H9 (cell line): Measurements from ENCODE around the gene INSR. TPM values are rescaled to one million over a fixed set of nuclear protein-coding genes. Genes with fewer than 3 reads are reported as not detected.

Experiments used
- DNase-seq: peaks from one replicate; pipeline ENCODE4 v3.0.0-alpha.2; 2017
- H2AFZ ChIP-seq: one replicate; pipeline ENCODE4 v1.6.1; 2013; ENCODE audit warnings: mild to moderate bottlenecking, low read length, control low read depth, moderate library complexity
- H2AK5ac ChIP-seq: 2 replicates; pipeline ENCODE4 v1.6.1; 2013; ENCODE audit warnings: low read length, control low read depth, mixed read lengths; ENCODE audit not compliant: insufficient read length
- H2BK120ac ChIP-seq: one replicate; pipeline ENCODE4 v1.6.1; 2013; ENCODE audit warnings: low read depth, mild to moderate bottlenecking, low read length, control low read depth, inconsistent platforms; ENCODE audit not compliant: poor library complexity, severe bottlenecking
- H2BK12ac ChIP-seq: 2 replicates; pipeline ENCODE4 v1.6.1; 2013; ENCODE audit warnings: low read length, control low read depth, mixed read lengths, low read depth; ENCODE audit not compliant: insufficient read length
- H2BK15ac ChIP-seq: 2 replicates; pipeline ENCODE4 v1.6.1; 2013; ENCODE audit warnings: low read depth, low read length, control low read depth
- H2BK20ac ChIP-seq: one replicate; pipeline ENCODE4 v1.6.1; 2013; ENCODE audit warnings: low read depth, mild to moderate bottlenecking, low read length, control low read depth, inconsistent platforms; ENCODE audit not compliant: poor library complexity, severe bottlenecking
- H2BK5ac ChIP-seq: 2 replicates; pipeline ENCODE4 v1.6.1; 2013; ENCODE audit warnings: low read length, control low read depth, mixed read lengths; ENCODE audit not compliant: insufficient read length
- H3K14ac ChIP-seq: 2 replicates; pipeline ENCODE4 v1.6.1; 2013; ENCODE audit warnings: low read length, control low read depth; ENCODE audit not compliant: insufficient read depth
- H3K18ac ChIP-seq: 2 replicates; pipeline ENCODE4 v1.6.1; 2013; ENCODE audit warnings: low read depth, mild to moderate bottlenecking, mixed read lengths, low read length, control low read depth; ENCODE audit not compliant: insufficient read length
- H3K23ac ChIP-seq: 2 replicates; pipeline ENCODE4 v1.6.1; 2013; ENCODE audit warnings: low read length, control low read depth, mixed read lengths, low read depth; ENCODE audit not compliant: insufficient read length
- H3K23me2 ChIP-seq: 2 replicates; pipeline ENCODE4 v1.6.1; 2013; ENCODE audit warnings: low read depth, mild to moderate bottlenecking, mixed read lengths, low read length, control low read depth; ENCODE audit not compliant: insufficient read length, poor library complexity, severe bottlenecking
- H3K27ac ChIP-seq: 2 replicates; pipeline ENCODE4 v1.5.1; 2013; ENCODE audit warnings: low read length, control low read depth, mixed read lengths, low read depth; ENCODE audit not compliant: insufficient read length
- H3K27me3 ChIP-seq: 2 replicates; pipeline ENCODE4 v1.6.1; 2013; ENCODE audit warnings: low read length, control low read depth, inconsistent platforms; ENCODE audit not compliant: insufficient read depth
- H3K4ac ChIP-seq: 2 replicates; pipeline ENCODE4 v1.6.1; 2013; ENCODE audit warnings: low read depth, mild to moderate bottlenecking, control low read depth, inconsistent platforms, low read length, moderate library complexity
- H3K4me1 ChIP-seq: 2 replicates; pipeline ENCODE4 v1.6.1; 2013; ENCODE audit warnings: low read length, control low read depth, inconsistent platforms; ENCODE audit not compliant: insufficient read depth
- H3K4me2 ChIP-seq: 2 replicates; pipeline ENCODE4 v1.6.1; 2013; ENCODE audit warnings: low read length, control low read depth, mixed read lengths; ENCODE audit not compliant: insufficient read length, insufficient read depth
- H3K56ac ChIP-seq: 2 replicates; pipeline ENCODE4 v1.6.1; 2013; ENCODE audit warnings: low read depth, mild to moderate bottlenecking, mixed read lengths, low read length, control low read depth; ENCODE audit not compliant: insufficient read length
- H3K79me1 ChIP-seq: 2 replicates; pipeline ENCODE4 v1.6.1; 2013; ENCODE audit warnings: low read depth, mild to moderate bottlenecking, moderate library complexity, low read length, control low read depth, inconsistent platforms; ENCODE audit not compliant: insufficient read depth, poor library complexity, severe bottlenecking
- H3K79me2 ChIP-seq: 2 replicates; pipeline ENCODE4 v1.6.1; 2013; ENCODE audit warnings: low read length, control low read depth, inconsistent platforms; ENCODE audit not compliant: insufficient read depth
- H3K9ac ChIP-seq: 2 replicates; pipeline ENCODE4 v1.6.1; 2013; ENCODE audit warnings: low read length, control low read depth, mixed read lengths; ENCODE audit not compliant: insufficient read length; ENCODE audit errors: extremely low read depth
- H3K9me3 ChIP-seq: one replicate; pipeline ENCODE4 v1.6.1; 2013; ENCODE audit warnings: low read depth, low read length, inconsistent platforms; ENCODE audit not compliant: control insufficient read depth
- H3T11ph ChIP-seq: one replicate; pipeline ENCODE4 v1.6.1; 2013; ENCODE audit warnings: mild to moderate bottlenecking, low read length, control low read depth, inconsistent platforms
- H4K20me1 ChIP-seq: one replicate; pipeline ENCODE4 v1.6.1; 2013; ENCODE audit not compliant: control insufficient read depth, insufficient read length, insufficient read depth
- H4K5ac ChIP-seq: 2 replicates; pipeline ENCODE4 v1.6.1; 2013; ENCODE audit warnings: low read depth, mild to moderate bottlenecking, mixed read lengths, low read length, control low read depth; ENCODE audit not compliant: insufficient read length
- H4K8ac ChIP-seq: replicated peaks from 2 replicates; pipeline ENCODE4 v1.6.1; 2013; ENCODE audit warnings: low read length, control low read depth, mixed read lengths, low read depth; ENCODE audit not compliant: insufficient read length
- H4K91ac ChIP-seq: 2 replicates; pipeline ENCODE4 v1.6.1; 2013; ENCODE audit warnings: low read depth, mild to moderate bottlenecking, moderate library complexity, mixed read lengths, low read length, control low read depth; ENCODE audit not compliant: insufficient read length
- H3K27ac Mint-ChIP-seq, 3 experiments: 2 replicates in 2 of 3; 3 replicates in 1 of 3; pipeline ENCODE4 v1.8.0; 2020 to 2021; ENCODE audit warnings: mixed read lengths in 3 of 3, mild to moderate bottlenecking in 1 of 3, moderate library complexity in 1 of 3
- H3K27me3 Mint-ChIP-seq: 2 replicates; pipeline ENCODE4 v1.8.0; 2021; ENCODE audit warnings: low read depth, mild to moderate bottlenecking, moderate library complexity, mixed read lengths
- H3K36me3 Mint-ChIP-seq, 3 experiments: 2 replicates in 2 of 3; 3 replicates in 1 of 3; pipeline ENCODE4 v1.8.0; 2020 to 2021; ENCODE audit warnings: low read depth in 3 of 3, mixed read lengths in 3 of 3; ENCODE audit not compliant: insufficient read depth in 1 of 3
- H3K4me1 Mint-ChIP-seq, 2 experiments: 2 replicates each; pipeline ENCODE4 v1.8.0; 2020; ENCODE audit warnings: mixed read lengths in 2 of 2
- H3K4me3 Mint-ChIP-seq, 2 experiments: 2 replicates in 1 of 2; 3 replicates in 1 of 2; pipeline ENCODE4 v1.8.0; 2020 to 2021; ENCODE audit warnings: mild to moderate bottlenecking in 2 of 2, mixed read lengths in 2 of 2, moderate library complexity in 1 of 2
- H3K9me3 Mint-ChIP-seq, 2 experiments: 2 replicates in 1 of 2; 3 replicates in 1 of 2; pipeline ENCODE4 v1.8.0; 2020; ENCODE audit warnings: mild to moderate bottlenecking in 2 of 2, mixed read lengths in 2 of 2, moderate library complexity in 1 of 2
- WGBS: extraction: QIAGEN DNeasy Blood & Tissue Kit; methylation state at CpG from one replicate; pipeline ENCODE4 v1.1.7; 2013; ENCODE audit warnings: missing lambda C conversion rate, low lambda C conversion rate, mixed read lengths; ENCODE audit not compliant: insufficient read length; ENCODE audit errors: extremely low coverage; 5-methylcytosine and 5-hydroxymethylcytosine counted together
- total RNA-seq: library from RNA; stranded (reverse); gene quantifications from 2 replicates; pipeline ENCODE4 v1.2.1, GENCODE V29; 2021
- TF ChIP-seq, protein P1 (sequence below): fragments of 200-600 bp; sonication (generic); conservative IDR thresholded peaks from 3 replicates; pipeline ENCODE4 v1.8.0; 2021; ENCODE audit warnings: antibody characterized with exemption, mild to moderate bottlenecking

INSR gene
- total RNA-seq, 1 experiment from 2014 or later, result 39.8 TPM

DNA sequence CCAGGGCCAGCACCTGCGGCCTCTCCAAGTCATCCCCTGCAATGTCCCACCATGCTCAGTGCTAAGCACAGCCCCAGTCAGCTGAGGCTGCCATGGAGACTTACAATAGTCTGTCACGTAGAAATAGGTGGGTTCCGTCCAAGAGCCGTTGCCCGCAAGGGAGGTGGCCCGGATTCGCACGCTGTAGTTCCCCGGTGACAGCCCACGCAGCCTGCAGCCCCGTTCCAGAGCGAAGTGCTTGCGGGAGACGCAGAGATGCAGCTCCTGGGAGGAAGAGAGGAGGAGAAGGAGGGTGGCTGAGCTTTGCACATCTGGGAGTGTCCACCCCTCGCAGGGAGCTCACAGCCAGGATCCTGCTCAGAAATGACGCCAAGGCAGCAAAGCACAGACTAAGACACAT, 162.2 kb downstream of the INSR start:
- Histone ChIP-seq H3K56ac (no peak overlapping the region), H4K5ac (no peak overlapping the region), H4K8ac (no peak overlapping the region), H2AK5ac (no peak overlapping the region), H2BK20ac (no peak overlapping the region), H2BK15ac (no peak overlapping the region), H3K27me3 (no peaks in the 10 kb centered on the region), H3K18ac (no peak overlapping the region), H3K9ac (no peak overlapping the region), H3K23ac (no peak overlapping the region), H3K27ac (no peak overlapping the region), H4K20me1 (no peaks in the 10 kb centered on the region), H3K4me1 (no peaks in the 10 kb centered on the region; the same call in 1 of the 2 replicates), H2BK5ac (no peak overlapping the region), H3K4ac (no peak overlapping the region), H2BK120ac (no peak overlapping the region), H3K79me2 (no peaks in the 10 kb centered on the region), H3T11ph (no peak overlapping the region), H2BK12ac (no peak overlapping the region), H3K9me3 (no peaks in the 10 kb centered on the region), H4K91ac (no peak overlapping the region), H3K23me2 (no peaks in the 10 kb centered on the region), H3K14ac (no peak overlapping the region), H3K4me2 (no peak overlapping the region), H2AFZ (no peak overlapping the region), H3K79me1 (no peaks in the 10 kb centered on the region)
- Mint-ChIP-seq H3K36me3 (peaks cover 30 to 52% (median 42%) of the 10 kb centered on the region in 3 experiments), H3K4me3 (no peak overlapping the region), H3K27me3 (no peaks in the 10 kb centered on the region), H3K4me1 (no peaks in the 10 kb centered on the region), H3K9me3 (peaks cover 1 to 5% of the 10 kb centered on the region in 2 experiments; a peak in 3 of 5 replicates), H3K27ac (no peak overlapping the region)
- DNase-seq, result no peak
- TF ChIP-seq, protein P1, sequence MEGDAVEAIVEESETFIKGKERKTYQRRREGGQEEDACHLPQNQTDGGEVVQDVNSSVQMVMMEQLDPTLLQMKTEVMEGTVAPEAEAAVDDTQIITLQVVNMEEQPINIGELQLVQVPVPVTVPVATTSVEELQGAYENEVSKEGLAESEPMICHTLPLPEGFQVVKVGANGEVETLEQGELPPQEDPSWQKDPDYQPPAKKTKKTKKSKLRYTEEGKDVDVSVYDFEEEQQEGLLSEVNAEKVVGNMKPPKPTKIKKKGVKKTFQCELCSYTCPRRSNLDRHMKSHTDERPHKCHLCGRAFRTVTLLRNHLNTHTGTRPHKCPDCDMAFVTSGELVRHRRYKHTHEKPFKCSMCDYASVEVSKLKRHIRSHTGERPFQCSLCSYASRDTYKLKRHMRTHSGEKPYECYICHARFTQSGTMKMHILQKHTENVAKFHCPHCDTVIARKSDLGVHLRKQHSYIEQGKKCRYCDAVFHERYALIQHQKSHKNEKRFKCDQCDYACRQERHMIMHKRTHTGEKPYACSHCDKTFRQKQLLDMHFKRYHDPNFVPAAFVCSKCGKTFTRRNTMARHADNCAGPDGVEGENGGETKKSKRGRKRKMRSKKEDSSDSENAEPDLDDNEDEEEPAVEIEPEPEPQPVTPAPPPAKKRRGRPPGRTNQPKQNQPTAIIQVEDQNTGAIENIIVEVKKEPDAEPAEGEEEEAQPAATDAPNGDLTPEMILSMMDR, result no peak
- no CpG with 5 or more reads among the region's 16 CpGs for WGBS
